Stimulated activated CD8-positive, alpha-beta memory T cell treated with anti-CD3 and anti-CD28 coated beads, Interleukin-4, amount 100 ng/mL, for 48 hours (primary cell): ENCODE results near the gene PITRM1.
"Not testable (repeated sequence)": the region's sequence is repeated elsewhere in the genome, so short reads cannot be mapped to it uniquely, and the experiment has no call there.

Source experiments
- DNase-seq: peaks from one replicate; pipeline ENCODE4 v3.0.0-alpha.2; 2020

PITRM1 gene

DNA sequence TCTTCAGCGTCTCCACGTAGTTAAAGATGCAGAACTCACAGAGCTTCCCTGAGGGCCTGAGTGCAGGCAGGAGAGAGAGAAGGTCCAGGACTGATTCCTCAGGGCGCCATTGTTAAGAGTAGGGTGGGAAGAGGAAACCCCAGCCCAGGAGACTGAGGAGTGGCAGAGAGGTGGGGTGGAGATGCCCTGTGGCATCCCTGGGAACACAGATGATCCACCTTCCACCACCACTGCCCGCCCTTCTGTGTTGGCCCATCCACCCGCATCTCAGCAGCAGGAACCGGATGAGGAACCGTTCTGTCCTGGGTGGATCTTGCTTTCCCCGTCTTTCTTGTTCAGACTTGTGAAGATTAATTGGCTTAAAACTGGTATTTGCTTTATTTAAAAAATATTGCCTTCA lies 56.9 kb downstream of the PITRM1 start:
- no peak for DNase-seq

DNA sequence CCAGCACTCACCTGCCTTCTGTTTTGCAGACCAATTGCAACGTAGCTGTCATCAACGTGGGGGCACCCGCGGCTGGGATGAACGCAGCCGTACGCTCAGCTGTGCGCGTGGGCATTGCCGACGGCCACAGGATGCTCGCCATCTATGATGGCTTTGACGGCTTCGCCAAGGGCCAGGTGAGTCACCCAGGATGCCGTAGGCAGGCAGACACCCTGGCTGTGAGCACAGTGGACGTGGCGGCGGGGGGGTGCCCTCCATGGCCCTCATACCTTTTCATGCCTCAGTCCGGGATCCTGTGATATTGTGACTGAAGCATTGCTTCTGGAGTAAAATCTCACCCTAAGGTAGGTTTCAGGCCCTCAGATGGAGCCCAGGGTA lies 59.2 kb downstream of the PITRM1 start:
- DNase-seq, result no peak

DNA sequence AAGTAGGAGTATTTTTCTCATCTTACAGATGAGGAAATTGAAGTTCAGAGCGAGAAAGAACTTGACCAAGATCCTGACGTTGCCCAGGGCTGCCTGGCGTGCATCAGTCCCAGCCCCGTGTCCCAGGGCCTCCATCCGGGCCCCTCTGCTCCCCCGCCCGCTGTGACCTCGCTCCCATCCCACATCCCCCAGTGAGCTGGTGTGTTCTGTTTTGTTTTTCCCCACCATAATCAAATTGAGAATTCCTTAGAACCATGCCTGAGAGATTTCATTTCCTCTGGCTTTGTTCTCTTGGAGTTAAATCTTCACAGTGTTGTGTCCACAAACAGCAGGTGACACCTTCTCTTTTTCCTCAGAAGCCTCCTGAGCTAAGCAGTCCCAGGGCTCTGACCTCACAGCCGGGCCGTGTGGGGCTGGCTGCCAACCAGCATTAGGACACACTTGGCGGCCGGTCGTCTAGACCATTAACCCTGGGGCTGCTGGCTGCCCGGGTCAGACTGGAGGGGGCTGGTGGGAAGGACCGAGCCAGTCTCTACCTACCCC lies 60.9 kb downstream of the PITRM1 start:
- no peak for DNase-seq

DNA sequence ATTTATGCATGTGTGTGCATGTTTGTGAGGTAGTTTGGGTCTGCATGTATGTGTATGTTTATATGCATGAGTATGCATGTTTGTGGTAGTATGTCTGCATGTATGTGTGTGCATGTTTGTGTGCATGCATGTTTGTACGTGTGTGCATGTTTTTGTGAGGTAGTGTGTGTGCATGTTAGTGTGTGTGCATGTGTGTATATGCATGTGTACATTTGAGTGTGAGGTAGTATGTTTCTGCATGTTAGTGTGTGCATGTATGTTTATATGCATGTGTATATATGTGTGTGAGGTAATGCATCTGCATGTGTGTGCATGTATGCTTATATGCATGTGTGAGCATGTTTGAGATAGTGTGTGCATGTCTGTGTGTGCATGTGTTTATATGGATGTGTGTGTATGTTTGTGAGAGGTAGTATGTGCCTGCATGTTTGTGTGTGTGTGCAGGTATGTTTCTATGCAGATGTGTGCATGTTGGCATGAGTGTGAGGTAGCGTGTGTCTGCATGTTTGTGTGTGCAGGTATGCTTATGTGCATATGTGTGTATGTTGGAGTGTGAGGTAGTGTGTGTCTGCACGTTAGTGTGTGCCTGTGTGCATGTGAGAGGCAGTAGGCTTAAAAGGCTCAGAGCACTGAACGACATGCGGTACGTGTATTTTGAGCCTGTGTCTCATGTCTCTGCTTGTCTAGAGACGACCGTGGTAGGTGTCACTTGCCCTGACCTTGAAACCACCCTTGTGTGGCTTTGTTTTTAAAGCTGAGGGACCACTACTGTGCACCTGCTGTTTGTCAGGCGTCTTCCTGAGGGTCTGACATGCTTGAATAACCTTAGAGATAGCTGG lies 61.6 kb downstream of the PITRM1 start:
- no peak for DNase-seq

DNA sequence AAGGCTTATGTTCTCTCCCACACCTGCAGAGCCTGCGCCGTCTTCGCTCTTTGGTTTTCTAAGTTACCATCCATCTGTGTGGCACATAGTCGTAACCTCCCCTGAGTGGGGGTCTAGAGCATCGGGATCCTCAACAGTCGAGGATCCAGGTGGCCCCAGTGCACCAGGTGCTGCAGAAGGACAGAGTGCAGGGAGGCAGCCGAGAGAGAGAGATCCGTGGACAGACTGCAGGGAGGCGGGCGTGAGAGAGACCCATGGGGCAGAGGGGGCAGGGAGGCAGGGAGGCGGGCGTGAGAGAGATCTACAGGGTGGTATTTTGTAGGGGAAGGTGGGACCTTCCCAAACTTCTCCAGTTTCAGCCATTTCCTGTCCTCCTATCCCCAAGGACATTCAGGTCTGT lies 62.9 kb downstream of the PITRM1 start:
- no peak for DNase-seq

DNA sequence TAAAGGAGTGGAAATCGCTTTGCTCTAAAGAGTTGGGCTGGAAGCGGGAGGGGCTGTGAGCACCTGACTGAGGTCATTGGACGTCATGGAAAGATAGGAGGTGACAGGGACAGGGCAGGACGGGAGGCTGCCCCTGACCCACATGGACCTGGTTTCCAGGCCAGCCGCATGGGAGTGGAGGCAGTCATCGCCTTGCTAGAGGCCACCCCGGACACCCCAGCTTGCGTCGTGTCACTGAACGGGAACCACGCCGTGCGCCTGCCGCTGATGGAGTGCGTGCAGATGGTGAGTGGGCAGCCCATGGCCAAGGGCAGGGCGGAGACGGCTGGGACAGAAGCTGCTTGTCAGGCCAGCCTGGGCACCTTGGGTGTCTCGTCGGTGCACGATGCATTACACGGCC lies 63.4 kb downstream of the PITRM1 start:
- no peak for DNase-seq

DNA sequence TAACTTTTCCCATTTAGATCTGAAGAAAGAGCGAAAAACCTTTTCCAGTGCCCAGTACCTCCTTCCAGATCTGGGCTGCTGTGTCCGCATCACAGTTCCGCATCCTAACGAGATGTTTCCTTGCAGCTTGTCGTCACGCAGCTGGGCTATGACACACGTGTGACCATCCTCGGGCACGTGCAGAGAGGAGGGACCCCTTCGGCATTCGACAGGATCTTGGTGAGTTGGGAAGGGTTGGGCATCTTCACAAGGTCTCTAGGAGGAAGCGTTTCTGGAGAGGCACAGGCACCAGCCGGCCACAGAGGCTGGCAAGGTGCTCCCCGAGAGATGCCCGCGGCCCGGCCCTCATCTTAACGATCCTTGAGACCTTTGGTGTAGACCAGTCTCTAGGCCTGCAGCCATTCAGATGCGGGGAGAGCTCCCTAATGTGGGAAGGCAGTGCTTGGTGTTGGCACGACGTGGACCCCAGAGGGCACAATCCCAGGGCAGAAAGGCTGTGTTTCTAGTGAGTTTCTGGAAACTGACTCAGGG lies 63.9 kb downstream of the PITRM1 start:
- DNase-seq, result no peak

DNA sequence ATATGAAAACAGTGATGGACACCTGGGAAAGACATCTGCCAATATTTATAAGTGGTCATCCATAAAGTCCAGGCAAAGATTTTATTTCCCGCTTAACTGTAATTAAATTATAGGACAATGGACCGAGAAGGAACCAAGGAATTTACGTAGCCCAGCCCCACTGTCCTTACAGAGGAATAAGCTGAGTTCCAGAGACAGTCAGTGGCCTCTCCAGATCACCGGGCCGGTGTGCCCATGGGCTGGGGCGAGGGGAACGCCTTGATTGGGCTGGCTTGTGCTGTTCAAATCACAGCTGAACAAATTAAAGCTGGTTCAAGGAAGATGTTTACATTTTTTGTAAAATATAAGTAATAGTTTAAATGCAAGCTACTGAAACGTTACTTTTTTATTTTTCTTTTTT lies 64.5 kb downstream of the PITRM1 start:
- DNase-seq, result no peak

DNA sequence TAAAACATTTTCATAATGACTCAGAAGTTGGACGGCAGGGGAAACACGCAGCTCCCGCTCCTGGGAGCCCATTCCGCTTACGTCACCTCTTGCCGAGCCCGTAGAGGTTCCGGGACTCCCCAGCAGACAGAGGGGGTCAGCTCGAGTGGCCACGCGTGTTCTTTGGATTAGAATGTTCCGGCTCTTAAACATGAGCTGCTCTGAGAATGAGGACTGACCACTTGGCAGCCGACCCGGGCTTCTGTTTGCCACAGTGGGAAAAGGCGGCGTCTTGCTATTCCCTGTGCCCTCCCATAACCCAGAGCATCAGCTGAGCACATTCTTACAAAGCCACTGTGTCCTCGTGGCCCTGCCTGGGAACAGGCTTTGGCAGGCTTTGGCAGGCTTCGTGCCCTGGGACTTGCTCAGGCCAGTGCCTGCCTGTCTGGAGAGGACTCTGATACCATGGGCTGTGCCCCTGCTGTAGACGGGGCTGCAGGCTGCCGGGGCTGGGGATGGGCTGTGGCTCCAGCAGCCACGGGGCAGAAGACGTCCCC lies 65.1 kb downstream of the PITRM1 start:
- DNase-seq, result no peak

DNA sequence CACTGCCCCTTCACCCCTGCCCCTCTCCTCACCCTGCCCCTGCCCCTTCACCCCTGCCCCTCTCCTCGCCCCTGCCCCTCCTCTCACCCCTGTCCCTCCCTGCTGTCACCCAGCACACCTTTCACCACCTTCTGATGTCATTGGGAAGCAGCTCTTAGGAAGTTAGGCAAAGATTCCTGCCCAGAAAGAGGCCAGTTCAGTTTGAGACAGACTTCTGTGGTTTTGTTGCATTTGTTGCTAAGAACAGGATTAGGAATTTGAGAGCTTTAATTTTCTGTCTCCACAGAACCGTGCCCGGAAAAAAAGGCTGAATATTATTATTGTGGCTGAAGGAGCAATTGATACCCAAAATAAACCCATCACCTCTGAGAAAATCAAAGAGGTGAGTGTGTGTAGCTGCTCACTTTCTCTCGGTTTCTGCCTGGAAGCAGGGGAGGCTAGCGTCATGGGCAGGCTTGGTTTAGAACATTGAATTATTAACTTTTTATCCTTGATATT lies 65.6 kb downstream of the PITRM1 start:
- DNase-seq, result no peak

DNA sequence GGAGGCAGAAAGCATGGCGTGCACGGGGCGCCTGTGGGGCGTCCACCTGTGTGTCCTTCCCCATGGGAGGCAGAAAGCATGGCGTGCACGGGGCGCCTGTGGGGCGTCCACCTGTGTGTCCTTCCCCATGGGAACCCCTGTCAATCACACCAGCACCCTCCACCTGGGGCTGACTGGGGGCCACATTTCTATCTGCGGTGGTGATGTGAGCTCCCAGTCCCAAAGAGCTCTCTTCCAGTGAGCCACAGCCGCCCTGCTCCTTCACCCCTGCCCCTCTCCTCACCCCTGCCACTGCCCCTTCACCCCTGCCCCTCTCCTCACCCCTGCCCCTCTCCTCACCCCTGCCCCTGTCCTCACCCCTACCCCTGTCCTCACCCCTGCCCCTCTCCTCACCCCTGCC lies 66.3 kb downstream of the PITRM1 start:
- not testable (repeated sequence) for DNase-seq

DNA sequence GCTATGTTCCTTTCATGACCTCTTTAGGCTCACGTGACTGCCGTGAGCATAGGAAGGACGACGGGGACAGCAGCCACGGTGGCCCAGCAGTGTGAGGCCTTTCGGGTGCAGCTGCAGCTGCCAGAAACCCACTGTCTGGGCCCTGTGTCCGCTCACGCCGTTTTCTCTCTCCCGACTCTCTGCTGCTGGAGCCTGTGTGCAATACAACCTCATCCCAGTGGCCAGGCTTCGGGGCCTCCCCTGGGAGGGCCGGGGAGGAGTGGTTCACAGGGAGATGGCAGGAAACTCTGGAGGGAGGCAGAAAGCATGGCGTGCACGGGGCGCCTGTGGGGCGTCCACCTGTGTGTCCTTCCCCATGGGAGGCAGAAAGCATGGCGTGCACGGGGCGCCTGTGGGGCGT lies 66.7 kb downstream of the PITRM1 start:
- DNase-seq, result no peak

DNA sequence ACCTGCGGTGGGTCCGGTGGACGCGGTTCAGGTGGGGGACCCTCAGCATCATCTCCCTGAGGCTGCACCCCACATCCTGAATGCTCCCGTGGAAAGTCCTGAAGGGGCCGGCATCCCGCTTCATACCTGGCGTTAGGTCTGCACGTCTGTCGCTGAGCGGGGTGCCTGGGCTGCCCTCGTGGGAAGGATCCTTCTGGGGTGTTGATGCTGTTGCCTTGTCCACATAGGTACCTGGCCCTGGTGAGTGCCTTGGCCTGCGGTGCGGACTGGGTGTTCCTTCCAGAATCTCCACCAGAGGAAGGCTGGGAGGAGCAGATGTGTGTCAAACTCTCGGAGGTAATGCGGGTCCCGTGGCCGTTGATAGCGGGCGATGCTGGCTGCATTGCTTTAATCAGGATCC lies 67.4 kb downstream of the PITRM1 start:
- DNase-seq, result no peak

DNA sequence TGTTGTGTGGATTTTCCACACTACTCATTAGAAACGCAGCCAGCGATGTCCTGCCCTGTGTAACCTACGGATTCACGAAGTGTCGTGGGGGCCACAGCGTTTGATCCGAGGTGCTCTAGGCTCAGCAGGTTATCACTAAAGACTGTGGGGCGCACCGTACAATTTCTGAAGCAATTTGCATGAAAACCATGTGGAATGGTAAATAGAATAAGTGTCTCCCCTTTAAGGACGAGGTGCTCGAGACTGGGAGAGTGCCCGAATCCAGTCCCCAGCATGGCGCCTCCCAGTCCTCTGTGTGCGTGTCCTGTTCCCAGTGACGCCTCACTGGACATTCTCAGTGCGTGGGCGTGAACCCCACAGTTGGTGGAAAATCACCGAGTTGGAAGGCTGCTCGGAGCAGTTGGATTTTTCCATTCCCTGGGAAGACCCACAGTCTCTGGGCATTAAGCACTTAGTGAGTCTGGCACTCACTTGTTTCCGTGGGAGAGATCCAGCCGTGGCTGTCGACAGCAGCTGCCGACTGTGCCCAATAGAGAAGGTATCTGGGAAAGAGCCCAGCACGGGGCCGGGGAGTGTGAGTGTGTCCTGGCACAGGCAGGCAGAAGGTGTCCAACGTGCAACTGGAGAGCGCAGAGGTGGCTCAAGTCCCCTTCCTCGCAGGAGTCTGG lies 68.2 kb downstream of the PITRM1 start:
- no peak for DNase-seq

DNA sequence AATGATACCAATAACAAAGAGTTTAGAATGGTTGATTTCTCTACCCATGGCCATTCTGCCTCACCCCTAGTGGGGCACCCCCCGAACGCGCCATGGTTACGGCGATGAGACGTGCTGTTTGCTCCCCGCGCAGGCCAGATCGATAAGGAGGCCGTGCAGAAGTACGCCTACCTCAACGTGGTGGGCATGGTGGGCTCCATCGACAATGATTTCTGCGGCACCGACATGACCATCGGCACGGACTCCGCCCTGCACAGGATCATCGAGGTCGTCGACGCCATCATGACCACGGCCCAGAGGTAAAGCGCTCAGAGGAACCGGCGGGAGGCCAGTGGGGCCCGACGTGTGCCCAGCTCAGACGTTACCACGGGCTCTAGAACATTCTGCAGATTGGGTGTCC lies 68.9 kb downstream of the PITRM1 start:
- DNase-seq, result no peak

DNA sequence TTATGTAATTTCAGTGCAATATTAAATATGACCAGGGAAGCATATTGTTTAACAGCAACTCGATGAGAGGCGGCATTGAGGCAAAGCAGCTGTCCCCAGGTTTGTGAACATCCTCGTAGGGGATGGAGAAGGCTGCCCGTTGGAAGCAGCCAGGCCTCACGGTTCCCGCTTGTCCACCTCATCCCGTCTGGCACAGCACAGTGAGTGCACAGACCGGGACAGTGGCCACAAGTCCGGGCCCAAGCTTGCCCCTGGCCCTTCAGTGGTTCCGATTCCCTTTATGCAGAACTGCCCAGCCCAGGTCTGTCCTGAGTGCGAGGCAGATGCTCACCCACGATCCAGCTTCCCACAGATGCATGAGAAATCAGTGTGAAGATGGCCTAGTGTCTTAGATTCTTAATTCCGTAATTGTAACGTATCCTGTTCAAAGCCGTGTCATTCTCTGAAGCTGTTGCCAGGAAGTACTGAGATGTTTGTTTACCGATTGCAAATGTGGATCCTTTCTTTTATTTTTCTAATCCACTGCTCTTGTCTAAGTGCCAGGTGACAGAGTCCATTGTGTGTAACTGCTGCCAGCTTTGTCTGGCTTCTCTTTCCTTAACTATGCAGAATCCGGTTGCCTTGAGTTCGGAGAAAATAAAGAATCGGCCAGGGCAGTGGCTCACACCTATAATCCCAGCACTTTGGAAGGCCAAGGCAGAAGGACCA lies 69.7 kb downstream of the PITRM1 start:
- no peak for DNase-seq

DNA sequence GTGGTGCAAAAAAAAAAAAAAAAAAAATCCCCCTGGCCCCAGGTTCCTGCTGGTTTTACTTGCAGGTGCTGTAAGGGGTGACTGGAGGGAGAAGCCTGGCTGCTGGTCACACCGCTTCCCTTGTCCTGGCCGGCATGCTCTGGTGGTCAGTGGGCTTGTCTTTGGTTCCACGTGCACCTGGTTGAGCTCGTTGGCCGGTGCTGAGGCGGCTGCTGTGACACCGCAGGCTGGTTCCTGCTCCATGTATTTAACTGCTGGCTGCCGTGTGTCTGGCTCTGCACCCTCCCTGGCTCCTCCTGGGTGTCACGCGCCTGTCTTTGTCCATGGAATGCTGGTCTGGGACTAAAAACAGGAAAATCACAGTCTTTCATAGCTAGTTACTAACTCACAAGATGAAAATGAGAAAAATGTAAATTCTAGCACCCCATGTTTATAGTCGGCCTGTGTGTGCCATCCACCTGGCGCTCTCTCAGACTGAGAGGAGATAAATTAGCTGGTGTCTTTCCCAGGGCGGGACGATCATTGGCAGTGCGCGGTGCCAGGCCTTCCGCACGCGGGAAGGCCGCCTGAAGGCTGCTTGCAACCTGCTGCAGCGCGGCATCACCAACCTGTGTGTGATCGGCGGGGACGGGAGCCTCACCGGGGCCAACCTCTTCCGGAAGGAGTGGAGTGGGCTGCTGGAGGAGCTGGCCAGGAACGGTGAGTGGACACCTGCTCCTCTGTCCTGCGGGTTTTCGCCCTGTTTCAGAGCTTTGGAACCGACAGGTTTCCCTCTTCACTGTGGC lies 71.5 kb downstream of the PITRM1 start:
- no peak for DNase-seq

DNA sequence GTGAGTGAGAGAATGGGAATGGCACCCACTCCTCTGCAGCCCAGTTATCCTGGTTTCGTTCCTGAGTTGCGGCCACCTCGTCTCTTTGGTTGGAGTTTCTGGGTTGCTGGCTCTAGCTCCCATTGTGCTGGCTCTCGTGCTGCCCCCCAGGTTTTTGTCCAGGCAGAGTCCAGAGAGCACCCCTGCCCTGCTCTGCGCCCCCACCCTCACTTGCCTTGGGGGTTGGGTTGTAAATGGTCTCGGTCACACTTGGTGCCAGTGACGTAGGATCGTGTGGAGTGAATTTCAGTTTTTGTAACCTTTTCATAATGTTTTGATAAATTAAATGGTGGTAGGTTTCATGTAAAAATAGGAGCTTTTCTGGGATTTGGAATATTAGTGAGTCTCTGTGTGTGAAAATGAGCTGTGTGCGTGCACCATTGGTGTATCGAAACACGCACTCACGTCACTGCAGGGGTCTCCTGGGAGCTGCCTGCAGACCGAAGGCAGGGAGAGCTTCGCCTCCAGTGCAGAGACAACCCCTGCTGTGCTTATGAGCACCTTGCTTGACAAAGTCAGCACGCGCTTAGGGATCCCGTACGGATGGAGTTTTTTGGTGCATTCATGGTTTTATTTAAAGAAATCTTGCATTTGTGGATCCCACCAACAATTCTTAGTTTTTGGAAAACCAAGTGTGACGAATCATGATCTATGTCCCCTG lies 72.3 kb downstream of the PITRM1 start:
- no peak for DNase-seq

DNA sequence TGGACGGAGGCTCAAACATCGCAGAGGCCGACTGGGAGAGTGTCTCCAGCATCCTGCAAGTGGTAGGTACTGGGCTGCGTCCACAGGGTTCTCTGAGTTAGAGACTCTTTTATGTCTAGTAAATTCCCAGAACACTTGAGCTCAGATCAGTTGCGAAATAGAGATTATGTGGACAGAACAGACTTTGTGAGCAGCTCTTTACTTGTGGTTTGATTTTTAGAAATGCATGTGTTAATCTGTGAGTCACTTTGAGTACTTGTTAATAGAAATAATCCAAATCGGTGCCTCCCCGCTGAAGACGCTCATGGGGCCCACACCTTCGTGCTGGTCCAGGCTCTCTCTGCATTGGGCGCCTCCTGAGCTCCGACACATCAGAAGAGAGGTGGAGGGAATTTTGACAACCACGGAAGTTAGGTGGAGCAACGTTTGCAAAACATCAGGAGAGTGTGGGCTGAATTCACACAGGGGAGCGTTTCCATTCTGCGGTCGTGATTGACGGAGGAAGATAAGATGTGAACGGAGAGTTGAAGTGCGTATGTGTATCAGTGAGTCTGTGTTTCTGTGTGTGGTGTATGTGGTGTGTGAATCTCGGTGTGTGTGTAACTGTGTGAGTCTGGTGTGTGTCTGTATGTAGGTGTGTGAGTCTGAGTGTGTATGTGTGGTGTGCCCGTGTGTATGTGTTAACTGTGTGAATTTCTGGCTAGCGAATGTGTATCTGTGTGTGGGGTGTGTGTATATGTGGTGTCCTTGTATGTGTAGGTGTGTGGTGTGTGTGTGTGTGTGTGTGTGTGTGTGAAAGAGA lies 73.1 kb downstream of the PITRM1 start:
- DNase-seq, result no peak

DNA sequence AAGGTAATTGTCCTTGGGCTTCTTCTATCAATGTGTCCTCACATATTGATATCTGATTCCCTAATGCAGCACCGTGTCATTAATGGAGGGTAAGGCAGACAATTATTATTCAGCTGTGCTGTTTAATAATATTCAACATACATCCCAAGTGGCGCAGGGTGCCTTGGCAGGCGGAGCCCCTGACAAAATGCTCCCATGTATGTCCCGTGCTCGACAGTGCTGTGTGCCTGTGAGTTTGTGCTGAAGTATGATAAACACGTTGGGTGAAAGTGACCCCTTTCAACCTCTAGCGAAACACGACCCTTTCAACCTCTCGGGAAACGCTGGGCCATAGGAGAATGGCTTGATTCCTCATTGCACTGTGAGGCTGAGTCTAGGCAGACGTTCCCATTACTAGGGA lies 73.9 kb downstream of the PITRM1 start:
- DNase-seq, result no peak

DNA sequence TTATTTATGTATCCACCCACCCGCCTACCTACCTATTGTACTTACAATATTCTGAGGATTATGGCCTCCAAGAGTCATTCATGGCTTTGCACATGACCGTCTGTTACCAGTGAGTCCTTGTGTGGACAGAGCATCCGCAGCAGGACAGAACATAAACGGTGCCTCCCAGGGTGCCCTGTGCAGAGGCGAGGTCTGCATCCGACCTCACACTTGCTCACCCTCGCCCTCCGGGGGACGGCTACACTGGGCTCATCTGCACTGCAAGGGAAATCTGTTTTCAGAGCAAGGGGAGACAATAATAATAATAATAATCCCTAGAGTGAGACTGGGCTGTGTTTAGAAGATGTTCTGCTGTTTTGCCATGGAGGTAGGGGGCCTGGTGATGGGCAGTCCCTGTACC lies 75.4 kb downstream of the PITRM1 start:
- DNase-seq, result no peak
